Astrocyte (in vitro differentiated cells and primary cell): ENCODE results near the gene OXCT1. TPM values are rescaled to one million over a fixed set of nuclear protein-coding genes. Genes with fewer than 3 reads are reported as not detected.
A peak's percentile ranks its signal among the peaks of the same experiment; 100 is the strongest.

ENCODE experiments used
- DNase-seq: peaks from one replicate; pipeline ENCODE4 v3.0.0-alpha.2; 2010; ENCODE audit warnings: low read depth
- FAIRE-seq: peaks from 2 replicates; lab custom pipeline; 2011; peaks lifted over from hg19 to GRCh38; lab: Jason Lieb, UNC
- H2AFZ ChIP-seq: 2 replicates; pipeline ENCODE4 v1.6.0; 2012; ENCODE audit warnings: low read depth, low read length, inconsistent platforms
- H3K27ac ChIP-seq: 2 replicates; pipeline ENCODE4 v1.5.1; 2011; ENCODE audit warnings: low read depth, low read length, inconsistent platforms
- H3K27me3 ChIP-seq: 2 replicates; pipeline ENCODE4 v1.6.0; 2011; ENCODE audit warnings: low read length, inconsistent platforms; ENCODE audit not compliant: insufficient read depth
- H3K36me3 ChIP-seq: 2 replicates; pipeline ENCODE4 v1.5.1; 2011; ENCODE audit warnings: low read length, inconsistent platforms; ENCODE audit not compliant: insufficient read depth
- H3K4me1 ChIP-seq: 2 replicates; pipeline ENCODE4 v1.5.1; 2011; ENCODE audit warnings: low read length, inconsistent platforms; ENCODE audit not compliant: insufficient read depth
- H3K4me2 ChIP-seq: 2 replicates; pipeline ENCODE4 v1.6.0; 2012; ENCODE audit warnings: low read length, inconsistent platforms
- H3K4me3 ChIP-seq: 2 replicates; pipeline ENCODE4 v1.5.1; 2011; ENCODE audit warnings: low read depth, mild to moderate bottlenecking, low read length, inconsistent platforms; ENCODE audit not compliant: insufficient read depth
- H3K79me2 ChIP-seq: 2 replicates; pipeline ENCODE4 v1.6.0; 2012; ENCODE audit warnings: mild to moderate bottlenecking, low read length, inconsistent platforms; ENCODE audit not compliant: insufficient read depth
- H3K9ac ChIP-seq: 2 replicates; pipeline ENCODE4 v1.6.0; 2012; ENCODE audit warnings: mild to moderate bottlenecking, low read length, inconsistent platforms
- H3K9me3 ChIP-seq: 2 replicates; pipeline ENCODE4 v1.5.1; 2012; ENCODE audit warnings: low read depth, mild to moderate bottlenecking, low read length, inconsistent platforms; ENCODE audit not compliant: insufficient read depth
- H4K20me1 ChIP-seq: 2 replicates; pipeline ENCODE4 v1.6.0; 2012; ENCODE audit warnings: low read length, inconsistent platforms; ENCODE audit not compliant: insufficient read depth
- H3K27ac Mint-ChIP-seq: one replicate; pipeline ENCODE4 v1.8.0; 2021; ENCODE audit warnings: mild to moderate bottlenecking, mixed read lengths; ENCODE audit not compliant: unreplicated experiment
- H3K27me3 Mint-ChIP-seq: one replicate; pipeline ENCODE4 v1.8.0; 2021; ENCODE audit warnings: low read depth, mixed read lengths; ENCODE audit not compliant: unreplicated experiment
- H3K36me3 Mint-ChIP-seq: one replicate; pipeline ENCODE4 v1.8.0; 2021; ENCODE audit warnings: low read depth, mixed read lengths; ENCODE audit not compliant: unreplicated experiment
- H3K4me1 Mint-ChIP-seq: one replicate; pipeline ENCODE4 v1.8.0; 2021; ENCODE audit warnings: low read depth, mixed read lengths; ENCODE audit not compliant: unreplicated experiment
- H3K4me3 Mint-ChIP-seq: one replicate; pipeline ENCODE4 v1.8.0; 2021; ENCODE audit warnings: mild to moderate bottlenecking, moderate library complexity, mixed read lengths; ENCODE audit not compliant: unreplicated experiment
- H3K9me3 Mint-ChIP-seq: one replicate; pipeline ENCODE4 v1.8.0; 2021; ENCODE audit warnings: mild to moderate bottlenecking, mixed read lengths; ENCODE audit not compliant: unreplicated experiment
- CTCF ChIP-seq: IDR thresholded peaks from 2 replicates; pipeline ENCODE4 v1.5.1; 2011; ENCODE audit warnings: low read depth, mild to moderate bottlenecking, inconsistent platforms, low read length, moderate library complexity; ENCODE audit not compliant: insufficient read depth
- EZH2 ChIP-seq: IDR thresholded peaks from 2 replicates; pipeline ENCODE4 v1.6.1; 2012; ENCODE audit warnings: mild to moderate bottlenecking, low read length, inconsistent platforms; ENCODE audit not compliant: insufficient read depth
- total RNA-seq: library from RNA; stranded (reverse); gene quantifications from 2 replicates; pipeline ENCODE4 v1.2.1, GENCODE V29; 2021

The OXCT1 gene
- total RNA-seq, 1 donor from 2014 or later, result 24.9 TPM

DNA sequence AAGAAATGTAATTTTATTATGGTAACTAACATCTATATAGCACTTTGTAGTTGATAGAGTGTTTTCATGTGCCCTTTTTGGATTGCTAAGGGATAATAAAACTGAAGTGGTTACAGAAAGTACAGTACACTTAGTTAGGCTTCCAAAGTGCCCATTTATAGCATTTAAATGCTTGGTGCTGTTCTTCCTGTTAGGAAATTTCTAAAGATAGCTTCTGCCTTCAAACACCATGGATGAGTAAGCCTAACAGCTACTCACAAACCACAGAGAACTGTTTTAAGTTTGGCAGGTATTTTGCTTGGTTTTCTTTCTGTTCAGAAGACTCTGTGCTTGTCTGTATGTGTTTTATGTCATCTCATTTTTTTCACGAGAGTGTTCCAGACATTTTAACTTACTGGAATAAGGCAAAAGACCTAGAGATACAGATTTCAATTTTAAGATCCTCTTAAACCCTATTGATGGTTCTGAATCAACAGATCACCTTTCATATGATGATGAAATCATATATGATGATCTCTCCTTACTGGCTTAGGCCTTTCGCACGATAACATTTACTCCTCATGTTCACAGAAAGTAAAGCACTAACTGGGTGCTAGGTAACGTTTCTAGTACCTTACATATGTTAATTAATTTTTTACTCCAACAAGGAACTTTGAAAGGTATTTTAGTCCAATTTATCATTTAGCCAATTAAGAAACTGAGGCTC lies 38.3 kb upstream of the OXCT1 start:
- H3K4me1 ChIP-seq, result peaks cover 12% of the 10 kb centered on the region
- H3K4me2 ChIP-seq, result peak overlapping the region; percentile 66
- peak overlapping the region; percentile 68 for H3K9ac ChIP-seq
- no peak overlapping the region for H2AFZ ChIP-seq
- no peaks in the 10 kb centered on the region for H4K20me1 ChIP-seq
- H3K9me3 ChIP-seq, result no peaks in the 10 kb centered on the region
- no peak overlapping the region for H3K4me3 Mint-ChIP-seq
- DNase-seq (peak; percentile 84), FAIRE-seq (peak; percentile 26)
- H3K36me3 Mint-ChIP-seq, result peaks cover 5% of the 10 kb centered on the region
- no peak for TF ChIP-seq CTCF
- no peak for TF ChIP-seq EZH2
- peak overlapping the region; percentile 91 for H3K27ac Mint-ChIP-seq
- H3K27me3 Mint-ChIP-seq, result no peaks in the 10 kb centered on the region
- peak overlapping the region; percentile 75 for H3K27ac ChIP-seq
- H3K4me3 ChIP-seq, result no peak overlapping the region
- H3K4me1 Mint-ChIP-seq, result peaks cover 23% of the 10 kb centered on the region
- H3K36me3 ChIP-seq, result peaks cover 30% of the 10 kb centered on the region
- peaks cover 35% of the 10 kb centered on the region for H3K79me2 ChIP-seq
- no peaks in the 10 kb centered on the region for H3K27me3 ChIP-seq
- H3K9me3 Mint-ChIP-seq, result no peaks in the 10 kb centered on the region

GRCh38 chr5:41906151-41906550 lies 35.9 kb upstream of the OXCT1 start:
- peaks cover 1% of the 10 kb centered on the region for H3K27me3 Mint-ChIP-seq

More at GRCh38 chr5:41906151-41906550, 35.9 kb upstream of the OXCT1 start:
- Histone ChIP-seq H3K27ac (no peak overlapping the region), H3K27me3 (no peaks in the 10 kb centered on the region), H3K79me2 (peaks cover 35% of the 10 kb centered on the region), H3K9ac (no peak overlapping the region), H3K36me3 (peaks cover 18% of the 10 kb centered on the region), H3K9me3 (no peaks in the 10 kb centered on the region), H3K4me3 (no peak overlapping the region), H3K4me1 (peaks cover 12% of the 10 kb centered on the region), H2AFZ (no peak overlapping the region), H3K4me2 (no peak overlapping the region), H4K20me1 (no peaks in the 10 kb centered on the region)
- Mint-ChIP-seq H3K4me1 (peaks cover 23% of the 10 kb centered on the region), H3K9me3 (no peaks in the 10 kb centered on the region), H3K36me3 (no peaks in the 10 kb centered on the region), H3K27ac (no peak overlapping the region), H3K4me3 (no peak overlapping the region)
- TF ChIP-seq CTCF, result no peak
- no peak for TF ChIP-seq EZH2
- no peak for DNase-seq
- FAIRE-seq, result no peak
